Mesenchymal stem cell (in vitro differentiated cells and primary cell): ENCODE measurements around the gene P2RX1.

ENCODE experiments used
- DNase-seq: peaks from one replicate; pipeline ENCODE4 v3.0.0-alpha.2; 2013
- H2AFZ ChIP-seq: one replicate; pipeline ENCODE4 v1.6.1; 2013; ENCODE audit warnings: low read depth, mild to moderate bottlenecking, control low read depth, inconsistent platforms, low read length, moderate library complexity
- H2AK5ac ChIP-seq: 2 replicates; pipeline ENCODE4 v1.6.1; 2013; ENCODE audit warnings: low read length, moderate library complexity, mild to moderate bottlenecking, inconsistent platforms; ENCODE audit not compliant: severe bottlenecking
- H2BK120ac ChIP-seq: one replicate; pipeline ENCODE4 v1.6.1; 2013; ENCODE audit warnings: low read depth, mild to moderate bottlenecking, inconsistent platforms, low read length, moderate library complexity
- H2BK12ac ChIP-seq, 2 experiments: one replicate each; pipeline ENCODE4 v1.6.1; 2013; ENCODE audit warnings: inconsistent platforms in 2 of 2, low read length in 2 of 2, mild to moderate bottlenecking in 2 of 2, moderate library complexity in 2 of 2, control low read depth in 1 of 2
- H2BK15ac ChIP-seq: one replicate; pipeline ENCODE4 v1.6.1; 2013; ENCODE audit warnings: mild to moderate bottlenecking, low read depth, inconsistent platforms; ENCODE audit not compliant: poor library complexity, severe bottlenecking
- H2BK5ac ChIP-seq: 2 replicates; pipeline ENCODE4 v1.6.1; 2013; ENCODE audit warnings: low read depth, mild to moderate bottlenecking, low read length, control low read depth, inconsistent platforms; ENCODE audit not compliant: poor library complexity, severe bottlenecking
- H3K14ac ChIP-seq, 2 experiments: one replicate each; pipeline ENCODE4 v1.6.1; 2013; ENCODE audit warnings: inconsistent platforms in 2 of 2, low read length in 2 of 2, control low read depth in 1 of 2, mild to moderate bottlenecking in 1 of 2, moderate library complexity in 1 of 2
- H3K18ac ChIP-seq, 2 experiments: one replicate each; pipeline ENCODE4 v1.6.1; 2013; ENCODE audit warnings: inconsistent platforms in 2 of 2, low read length in 2 of 2, control low read depth in 1 of 2, low read depth in 1 of 2, mild to moderate bottlenecking in 1 of 2
- H3K23ac ChIP-seq, 2 experiments: one replicate each; pipeline ENCODE4 v1.6.1; 2013; ENCODE audit warnings: inconsistent platforms in 2 of 2, low read length in 2 of 2, mild to moderate bottlenecking in 2 of 2, moderate library complexity in 2 of 2, control low read depth in 1 of 2
- H3K27ac ChIP-seq: 2 replicates; pipeline ENCODE4 v1.5.1; 2013; ENCODE audit warnings: mild to moderate bottlenecking, moderate library complexity, low read length, control low read depth, inconsistent platforms; ENCODE audit not compliant: poor library complexity, severe bottlenecking
- H3K27me3 ChIP-seq, 2 experiments: 2 replicates each; pipeline versions ENCODE4 v1.6.1 to v1.7.0; 2013; ENCODE audit warnings: low read length in 2 of 2, mild to moderate bottlenecking in 2 of 2, moderate library complexity in 2 of 2, control low read depth in 1 of 2, inconsistent platforms in 1 of 2; ENCODE audit not compliant: control insufficient read depth in 1 of 2, insufficient read depth in 1 of 2
- H3K36me3 ChIP-seq, 2 experiments: 2 replicates each; pipeline versions ENCODE4 v1.6.1 to v1.7.0; 2013; ENCODE audit warnings: low read length in 2 of 2, control low read depth in 1 of 2, inconsistent platforms in 1 of 2, low read depth in 1 of 2, mild to moderate bottlenecking in 1 of 2; ENCODE audit not compliant: insufficient read depth in 2 of 2, control insufficient read depth in 1 of 2
- H3K4ac ChIP-seq, 2 experiments: one replicate each; pipeline ENCODE4 v1.6.1; 2013; ENCODE audit warnings: inconsistent platforms in 2 of 2, low read length in 2 of 2, mild to moderate bottlenecking in 2 of 2, moderate library complexity in 2 of 2, control low read depth in 1 of 2, low read depth in 1 of 2
- H3K4me1 ChIP-seq: 2 replicates; pipeline ENCODE4 v1.6.1; 2013; ENCODE audit warnings: low read depth, low read length, control low read depth; ENCODE audit not compliant: control insufficient read depth, insufficient read depth
- H3K4me2 ChIP-seq: 2 replicates; pipeline ENCODE4 v1.6.1; 2013; ENCODE audit warnings: low read length, mild to moderate bottlenecking, inconsistent platforms; ENCODE audit not compliant: poor library complexity, severe bottlenecking
- H3K4me3 ChIP-seq, 2 experiments: 2 replicates each; pipeline versions ENCODE4 v1.5.1 to v1.7.0; 2013; ENCODE audit warnings: low read length in 2 of 2, mild to moderate bottlenecking in 2 of 2, control low read depth in 1 of 2, low read depth in 1 of 2; ENCODE audit not compliant: insufficient read depth in 1 of 2
- H3K79me1 ChIP-seq: replicated peaks from 2 replicates; pipeline ENCODE4 v1.6.1; 2013; ENCODE audit warnings: mild to moderate bottlenecking, control low read depth, low read length, inconsistent platforms; ENCODE audit not compliant: poor library complexity, severe bottlenecking
- H3K9ac ChIP-seq: 2 replicates; pipeline ENCODE4 v1.7.0; 2013; ENCODE audit warnings: mild to moderate bottlenecking, low read length, moderate library complexity
- H3K9me3 ChIP-seq: 2 replicates; pipeline ENCODE4 v1.7.0; 2013; ENCODE audit warnings: mild to moderate bottlenecking, low read length; ENCODE audit not compliant: control insufficient read depth
- H4K8ac ChIP-seq: one replicate; pipeline ENCODE4 v1.6.1; 2013; ENCODE audit warnings: inconsistent platforms, mild to moderate bottlenecking, low read length, moderate library complexity
- H4K91ac ChIP-seq: one replicate; pipeline ENCODE4 v1.6.1; 2013; ENCODE audit warnings: mild to moderate bottlenecking, low read length, inconsistent platforms
- WGBS: methylation state at CpG from one replicate; pipeline ENCODE4 v1.1.7; 2013; ENCODE audit warnings: mixed read lengths; 5-methylcytosine and 5-hydroxymethylcytosine counted together

P2RX1 gene

GRCh38 chr17:3956983-3957382 is 40.7 kb upstream of the P2RX1 start:
- Histone ChIP-seq H3K4me2 (no peak overlapping the region), H2BK120ac (no peak overlapping the region), H2AFZ (no peak overlapping the region), H3K27ac (no peak overlapping the region), H2BK15ac (no peak overlapping the region), H2BK12ac (no peak overlapping the region), H2BK5ac (no peak overlapping the region), H3K18ac (no peak overlapping the region), H3K79me1 (no peaks in the 10 kb centered on the region), H3K4ac (no peak overlapping the region), H2AK5ac (no peak overlapping the region), H3K9ac (no peak overlapping the region), H4K8ac (no peak overlapping the region), H3K23ac (no peak overlapping the region), H3K4me1 (peaks cover 15% of the 10 kb centered on the region), H3K4me3 (no peak overlapping the region), H4K91ac (no peak overlapping the region), H3K36me3 (no peaks in the 10 kb centered on the region), H3K14ac (no peak overlapping the region), H3K27me3 (peaks cover 17 to 19% of the 10 kb centered on the region in 2 experiments), H3K9me3 (no peaks in the 10 kb centered on the region)
- no peak for DNase-seq
- WGBS, result 91% methylated on average over 12 of the region's 12 CpGs

DNA sequence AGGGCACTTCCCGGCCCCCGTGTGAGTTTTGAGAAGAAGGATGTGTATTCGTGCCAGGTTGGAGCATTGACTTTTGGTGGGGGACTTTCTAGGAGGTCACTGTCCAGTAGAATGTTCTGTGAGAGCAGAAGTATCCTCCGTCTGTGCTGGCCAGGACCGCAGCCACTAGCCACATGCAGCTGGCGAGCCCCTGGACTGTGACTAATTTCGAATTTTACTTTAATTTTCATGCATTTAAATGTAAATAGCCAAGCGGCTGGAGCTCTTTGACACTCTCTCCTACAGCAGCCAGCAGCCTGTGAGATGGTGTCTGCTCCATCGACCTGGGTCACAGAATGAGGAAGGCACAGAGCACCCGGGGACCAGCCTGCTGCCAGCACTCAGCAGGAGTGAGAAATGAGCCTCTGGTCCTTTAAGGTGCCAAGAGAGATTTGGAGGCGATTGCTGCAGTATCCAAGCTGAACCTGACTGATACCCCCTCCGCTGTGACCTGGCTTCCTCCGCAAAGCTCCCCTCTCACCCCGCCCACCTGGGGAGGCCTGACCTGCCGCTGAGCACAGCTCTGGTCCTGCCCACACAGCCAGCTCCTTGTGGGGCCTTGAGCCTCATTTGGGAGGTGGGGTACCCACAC is 40.2 kb upstream of the P2RX1 start:
- no peak overlapping the region for H3K9ac ChIP-seq
- H2BK120ac ChIP-seq, result no peak overlapping the region
- H2BK15ac ChIP-seq, result no peak overlapping the region
- H3K4me1 ChIP-seq, result peaks cover 15% of the 10 kb centered on the region
- no peak overlapping the region for H3K14ac ChIP-seq
- H4K91ac ChIP-seq, result no peak overlapping the region
- no peaks in the 10 kb centered on the region for H3K9me3 ChIP-seq
- no peak overlapping the region for H3K27ac ChIP-seq
- no peak overlapping the region for H4K8ac ChIP-seq
- DNase-seq, result no peak
- H2BK5ac ChIP-seq, result no peak overlapping the region
- H3K18ac ChIP-seq, result no peak overlapping the region
- H2BK12ac ChIP-seq, result no peak overlapping the region
- no peak overlapping the region for H2AK5ac ChIP-seq
- 52% methylated on average over 15 of the region's 15 CpGs for WGBS
- H3K36me3 ChIP-seq, result no peaks in the 10 kb centered on the region
- H2AFZ ChIP-seq, result no peak overlapping the region
- H3K27me3 ChIP-seq, result peaks cover 12 to 13% of the 10 kb centered on the region in 2 experiments
- H3K4me2 ChIP-seq, result no peak overlapping the region
- no peak overlapping the region for H3K4me3 ChIP-seq
- H3K79me1 ChIP-seq, result no peaks in the 10 kb centered on the region
- no peak overlapping the region for H3K23ac ChIP-seq
- no peak overlapping the region for H3K4ac ChIP-seq

- Histone ChIP-seq H3K79me1 (no peaks in the 10 kb centered on the region), H3K4me3 (no peak overlapping the region), H2BK5ac (no peak overlapping the region), H3K4ac (no peak overlapping the region), H3K4me1 (peaks cover 15% of the 10 kb centered on the region), H2AFZ (no peak overlapping the region), H3K14ac (no peak overlapping the region), H2BK120ac (no peak overlapping the region), H3K36me3 (no peaks in the 10 kb centered on the region), H4K91ac (no peak overlapping the region), H3K23ac (no peak overlapping the region), H2BK15ac (no peak overlapping the region), H3K27me3 (peaks cover 4 to 5% of the 10 kb centered on the region in 2 experiments), H3K4me2 (no peak overlapping the region), H3K9me3 (no peaks in the 10 kb centered on the region), H3K9ac (no peak overlapping the region), H2AK5ac (no peak overlapping the region), H3K27ac (no peak overlapping the region), H4K8ac (no peak overlapping the region), H2BK12ac (no peak overlapping the region), H3K18ac (peak overlapping the region in 1 of 2 experiments; percentile 26)
- no peak for DNase-seq
- WGBS, result 90% methylated on average over 8 of the region's 10 CpGs
Measured at GRCh38 chr17:3955673-3955988, 39.4 kb upstream of the P2RX1 start.

GRCh38 chr17:3954976-3955672 is 38.9 kb upstream of the P2RX1 start:
- no peaks in the 10 kb centered on the region for H3K36me3 ChIP-seq

More at GRCh38 chr17:3954976-3955672, 38.9 kb upstream of the P2RX1 start:
- Histone ChIP-seq H3K23ac (no peak overlapping the region), H3K4me2 (no peak overlapping the region), H2AK5ac (no peak overlapping the region), H3K4ac (no peak overlapping the region), H3K9me3 (no peaks in the 10 kb centered on the region), H2BK15ac (no peak overlapping the region), H4K8ac (no peak overlapping the region), H3K18ac (peak overlapping the region in 1 of 2 experiments; percentile 26), H3K14ac (no peak overlapping the region), H2BK12ac (no peak overlapping the region), H3K79me1 (no peaks in the 10 kb centered on the region), H3K27me3 (peaks cover 0 to 4% of the 10 kb centered on the region in 2 experiments), H3K4me3 (no peak overlapping the region), H2BK120ac (no peak overlapping the region), H2AFZ (no peak overlapping the region), H4K91ac (no peak overlapping the region), H3K27ac (no peak overlapping the region), H3K4me1 (peaks cover 15% of the 10 kb centered on the region), H3K9ac (no peak overlapping the region), H2BK5ac (no peak overlapping the region)
- WGBS, result 80% methylated on average over 15 of the region's 18 CpGs
- no peak for DNase-seq
